Measurements from ENCODE around the gene TTLL12. TPM values are rescaled to one million over a fixed set of nuclear protein-coding genes. Genes with fewer than 3 reads are reported as not detected.

The TTLL12 gene
- total and polyA plus RNA-seq, 2 experiments from 2014 or later = 29.5 to 42.8 TPM

DNA sequence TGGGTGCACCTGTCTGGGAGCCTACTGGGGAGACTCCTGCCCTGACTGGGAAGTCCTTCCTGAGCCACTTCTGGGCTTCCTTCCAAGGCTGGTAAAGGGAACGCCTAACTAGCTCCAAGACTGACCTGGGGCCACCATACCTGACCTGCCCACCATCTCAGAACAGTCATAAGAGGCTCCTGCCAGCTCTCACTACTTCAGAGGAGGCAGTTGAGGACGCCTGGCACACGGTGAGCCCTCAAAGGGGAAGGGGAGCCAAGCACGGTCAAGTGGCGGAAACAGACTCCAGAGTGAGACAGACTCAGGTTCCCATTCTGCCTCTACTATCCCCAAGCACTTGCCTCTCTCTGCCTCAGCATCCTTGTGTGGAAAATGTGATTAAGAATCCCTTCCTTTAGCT lies 51.4 kb downstream of the TTLL12 start:
- no peak overlapping the region for H2AFZ ChIP-seq
- no peaks in the 10 kb centered on the region for H3K27me3 ChIP-seq (replicated peaks; ENCODE audit: insufficient read depth)
- TF ChIP-seq EZH2phosphoT487 (IDR thresholded peaks at IDR 0.05; ENCODE audit: insufficient read depth, low read depth) = no peak
- no peak for TF ChIP-seq EZH2 (IDR thresholded peaks at IDR 0.05; ENCODE audit: insufficient read depth, poor library complexity, severe bottlenecking)
- H3F3A ChIP-seq (ENCODE audit: insufficient read depth) = no peaks in the 10 kb centered on the region
- H3K36me3 ChIP-seq (ENCODE audit: low read depth) = peaks cover 6% of the 10 kb centered on the region; the same call in 1 of the 2 replicates
- H3K4me1 ChIP-seq (ENCODE audit: insufficient read depth) = no peaks in the 10 kb centered on the region
- H3K9me3 ChIP-seq (ENCODE audit: low read depth) = no peaks in the 10 kb centered on the region
- no peak overlapping the region for H3K4me2 ChIP-seq (ENCODE audit: unreplicated experiment)
- WGBS, 2 experiments (ENCODE audit: low coverage in 1 of 2, low lambda C conversion rate in 2 of 2, missing lambda C conversion rate in 2 of 2) = 94 to 95% methylated on average over 5 of the region's 5 CpGs
- no peaks in the 10 kb centered on the region; the same call in 1 of the 2 replicates for H3K79me2 ChIP-seq (ENCODE audit: insufficient read depth)
- in situ Hi-C loops (cut with MboI) = no loop called here
- no peak overlapping the region for H3K9ac ChIP-seq
- no peaks in the 10 kb centered on the region for H3K9me2 ChIP-seq (ENCODE audit: insufficient read depth)
- H4K20me1 ChIP-seq (ENCODE audit: insufficient read depth) = no peaks in the 10 kb centered on the region
- no peak overlapping the region for H3K4me3 ChIP-seq
- H3K27ac ChIP-seq = no peak overlapping the region
- DNase-seq = no peak

- H3K27me3 ChIP-seq (replicated peaks; ENCODE audit: insufficient read depth) = no peaks in the 10 kb centered on the region
- H3K27ac ChIP-seq = no peak overlapping the region
- 95 to 100% methylated on average over 4 of the region's 4 CpGs for whole genome bisulfite sequencing, 2 experiments (ENCODE audit: low coverage in 1 of 2, low lambda C conversion rate in 2 of 2, missing lambda C conversion rate in 2 of 2)
- H3K4me3 ChIP-seq = no peak overlapping the region
- H3K9me2 ChIP-seq (ENCODE audit: insufficient read depth) = no peaks in the 10 kb centered on the region
- no peak overlapping the region for H3K9ac ChIP-seq
- H3F3A ChIP-seq (ENCODE audit: insufficient read depth) = no peaks in the 10 kb centered on the region
- DNase-seq = no peak
- TF ChIP-seq EZH2phosphoT487 (IDR thresholded peaks at IDR 0.05; ENCODE audit: insufficient read depth, low read depth) (no peak), EZH2 (IDR thresholded peaks at IDR 0.05; ENCODE audit: insufficient read depth, poor library complexity, severe bottlenecking) (no peak)
- no peak overlapping the region for H2AFZ ChIP-seq
- H3K4me1 ChIP-seq (ENCODE audit: insufficient read depth) = no peaks in the 10 kb centered on the region
- no peaks in the 10 kb centered on the region for H4K20me1 ChIP-seq (ENCODE audit: insufficient read depth)
- in situ Hi-C loops (cut with MboI) = no loop called here
- H3K79me2 ChIP-seq (ENCODE audit: insufficient read depth) = no peaks in the 10 kb centered on the region
- no peaks in the 10 kb centered on the region for H3K9me3 ChIP-seq (ENCODE audit: low read depth)
- H3K36me3 ChIP-seq (ENCODE audit: low read depth) = no peaks in the 10 kb centered on the region; the same call in 1 of the 2 replicates
- H3K4me2 ChIP-seq (ENCODE audit: unreplicated experiment) = no peak overlapping the region
Observed at GRCh38 chr22:43134553-43134952, 52.4 kb downstream of the TTLL12 start.

GRCh38 chr22:43133401-43133800 lies 53.5 kb downstream of the TTLL12 start:
- H3K36me3 ChIP-seq (ENCODE audit: low read depth) = no peaks in the 10 kb centered on the region

DNA sequence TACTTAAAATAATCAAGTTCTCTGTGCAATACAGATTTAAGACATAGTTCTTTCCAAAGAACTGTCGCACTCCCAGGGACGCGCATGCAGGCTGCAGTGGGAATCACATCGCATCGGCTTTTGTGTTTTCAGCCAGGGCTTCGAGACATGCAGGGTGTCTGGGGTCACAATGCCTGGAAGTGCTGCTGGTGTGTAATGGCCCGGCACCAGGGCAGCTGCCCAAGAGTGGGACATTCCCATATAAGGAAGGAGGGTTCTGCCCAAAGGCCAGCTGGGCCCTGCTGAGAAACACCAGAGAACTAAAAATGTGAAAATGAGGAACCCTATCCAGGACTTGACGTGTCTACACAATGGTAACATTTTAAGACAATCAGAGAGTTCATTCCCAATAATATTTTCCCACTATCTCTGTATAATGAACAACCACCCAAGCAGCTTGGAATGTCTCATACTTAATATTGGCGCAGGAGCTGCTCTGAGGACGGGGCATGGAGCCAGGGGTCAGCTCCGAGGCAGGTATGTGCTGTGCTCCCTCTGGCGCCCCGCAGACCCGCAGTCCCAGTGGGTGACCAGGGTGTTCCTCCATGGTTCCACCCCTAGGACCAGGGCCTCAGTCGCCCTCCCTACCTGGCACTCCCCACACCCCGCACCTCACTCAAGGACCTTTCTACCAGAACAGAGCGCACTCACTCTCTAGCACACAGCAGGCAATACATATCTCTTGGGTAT lies 55.0 kb downstream of the TTLL12 start:
- no peak overlapping the region for H3K4me2 ChIP-seq (ENCODE audit: unreplicated experiment)
- H3F3A ChIP-seq (ENCODE audit: insufficient read depth) = no peaks in the 10 kb centered on the region
- no peaks in the 10 kb centered on the region for H3K27me3 ChIP-seq (replicated peaks; ENCODE audit: insufficient read depth)
- no peaks in the 10 kb centered on the region for H3K9me3 ChIP-seq (ENCODE audit: low read depth)
- no peak overlapping the region for H2AFZ ChIP-seq
- H3K79me2 ChIP-seq (ENCODE audit: insufficient read depth) = no peaks in the 10 kb centered on the region
- no peak overlapping the region for H3K9ac ChIP-seq
- TF ChIP-seq EZH2phosphoT487 (IDR thresholded peaks at IDR 0.05; ENCODE audit: insufficient read depth, low read depth) (no peak), EZH2 (IDR thresholded peaks at IDR 0.05; ENCODE audit: insufficient read depth, poor library complexity, severe bottlenecking) (no peak)
- in situ Hi-C loops (cut with MboI) = no loop called here
- H3K4me3 ChIP-seq = no peak overlapping the region
- H4K20me1 ChIP-seq (ENCODE audit: insufficient read depth) = no peaks in the 10 kb centered on the region
- H3K4me1 ChIP-seq (ENCODE audit: insufficient read depth) = peaks cover 6% of the 10 kb centered on the region; the same call in 1 of the 2 replicates
- no peaks in the 10 kb centered on the region for H3K9me2 ChIP-seq (ENCODE audit: insufficient read depth)
- H3K27ac ChIP-seq = no peak overlapping the region
- H3K36me3 ChIP-seq (ENCODE audit: low read depth) = no peaks in the 10 kb centered on the region
- 94 to 96% methylated on average over 17 of the region's 17 CpGs for WGBS, 2 experiments (ENCODE audit: low coverage in 1 of 2, low lambda C conversion rate in 2 of 2, missing lambda C conversion rate in 2 of 2)
- no peak for DNase-seq

More at GRCh38 chr22:43133401-43133800, 53.5 kb downstream of the TTLL12 start:
- Histone ChIP-seq H3K27me3 (replicated peaks; ENCODE audit: insufficient read depth) (no peaks in the 10 kb centered on the region), H3K4me2 (ENCODE audit: unreplicated experiment) (no peak overlapping the region), H3K4me1 (ENCODE audit: insufficient read depth) (no peaks in the 10 kb centered on the region), H3K9ac (no peak overlapping the region), H3K27ac (no peak overlapping the region), H3K79me2 (ENCODE audit: insufficient read depth) (no peaks in the 10 kb centered on the region), H4K20me1 (ENCODE audit: insufficient read depth) (no peaks in the 10 kb centered on the region), H3K9me3 (ENCODE audit: low read depth) (no peaks in the 10 kb centered on the region), H3K9me2 (ENCODE audit: insufficient read depth) (no peaks in the 10 kb centered on the region), H3F3A (ENCODE audit: insufficient read depth) (no peaks in the 10 kb centered on the region), H3K4me3 (no peak overlapping the region), H2AFZ (no peak overlapping the region)
- no peak for DNase-seq
- 78 to 79% methylated on average over 9 of the region's 9 CpGs for WGBS, 2 experiments (ENCODE audit: low coverage in 1 of 2, low lambda C conversion rate in 2 of 2, missing lambda C conversion rate in 2 of 2)
- in situ Hi-C loops (cut with MboI) = no loop called here
- TF ChIP-seq EZH2 (IDR thresholded peaks at IDR 0.05; ENCODE audit: insufficient read depth, poor library complexity, severe bottlenecking) = no peak
- no peak for TF ChIP-seq EZH2phosphoT487 (IDR thresholded peaks at IDR 0.05; ENCODE audit: insufficient read depth, low read depth)
